K562 (cell line): ENCODE data around the gene NOX5. TPM values are rescaled to one million over a fixed set of nuclear protein-coding genes. Genes with fewer than 3 reads are reported as not detected.
A peak's percentile ranks its signal among the peaks of the same experiment; 100 is the strongest.

Experiments
- CEBPB ChIP-seq: fragments of 450-650 bp; IDR thresholded peaks from 2 replicates; pipeline ENCODE4 v1.6.1; 2016; ENCODE audit warnings: missing genetic modification characterization, missing compliant biosample characterization
- FOXJ2 ChIP-seq: fragments of 200-800 bp; sonication (Bioruptor generic); IDR thresholded peaks from 2 replicates; pipeline ENCODE4 v1.6.1; 2016; ENCODE audit warnings: missing genetic modification characterization, missing compliant biosample characterization
- FUS ChIP-seq: fragments of 200-400 bp; formaldehyde crosslinking; optimal IDR thresholded peaks from 2 replicates; pipeline ENCODE3; 2017; ENCODE audit warnings: low read depth, low read length
- HNRNPL ChIP-seq: fragments of 200-400 bp; formaldehyde crosslinking; IDR thresholded peaks from 2 replicates; pipeline ENCODE4 v1.6.1; 2017; ENCODE audit warnings: low read depth, mild to moderate bottlenecking, low read length
- KDM1A ChIP-seq, 2 experiments: fragments of 450-650 bp; IDR thresholded peaks; 2 replicates each; pipeline ENCODE4 v1.6.1; 2016; ENCODE audit warnings: mild to moderate bottlenecking in 2 of 2
- KHSRP ChIP-seq: fragments of 450-650 bp; IDR thresholded peaks from 2 replicates; pipeline ENCODE4 v1.6.1; 2017
- KLF10 ChIP-seq: fragments of 250-450 bp; sonication (Bioruptor Pico); IDR thresholded peaks from 2 replicates; pipeline ENCODE4 v1.6.1; 2021; ENCODE audit warnings: matching md5 sums
- MAX ChIP-seq: sonication (generic); formaldehyde crosslinking; IDR thresholded peaks from 2 replicates; pipeline ENCODE4 v1.9.0; 2022; ENCODE audit warnings: mild to moderate bottlenecking, missing genetic modification reagents
- NCOA4 ChIP-seq: fragments of 450-650 bp; IDR thresholded peaks from 2 replicates; pipeline ENCODE4 v1.6.1; 2018; ENCODE audit warnings: mild to moderate bottlenecking; ENCODE audit not compliant: partially characterized antibody
- NFE2L1 ChIP-seq: fragments of 450-650 bp; IDR thresholded peaks from 2 replicates; pipeline ENCODE4 v1.6.1; 2016; ENCODE audit warnings: missing genetic modification characterization, low read depth, mild to moderate bottlenecking, missing compliant biosample characterization, moderate library complexity, borderline replicate concordance
- PHB2 ChIP-seq: fragments of 450-650 bp; IDR thresholded peaks from 2 replicates; pipeline ENCODE4 v1.6.1; 2017; ENCODE audit warnings: low read depth
- POLR2G ChIP-seq: fragments of 200-400 bp; formaldehyde crosslinking; IDR thresholded peaks from 2 replicates; pipeline ENCODE4 v1.6.1; 2017; ENCODE audit warnings: low read depth, mild to moderate bottlenecking, antibody characterized with exemption, low read length, moderate library complexity
- SETDB1 ChIP-seq: IDR thresholded peaks from one replicate; pipeline ENCODE4 v1.6.1; 2012; ENCODE audit warnings: low read length, control low read depth, inconsistent platforms
- SNIP1 ChIP-seq: fragments of 450-650 bp; IDR thresholded peaks from 2 replicates; pipeline ENCODE4 v1.7.1; 2017; ENCODE audit warnings: low read depth, mild to moderate bottlenecking
- SP1 ChIP-seq: sonication (generic); formaldehyde crosslinking; IDR thresholded peaks from 2 replicates; pipeline ENCODE4 v1.8.1; 2022; ENCODE audit warnings: mild to moderate bottlenecking, missing genetic modification reagents
- SP2 ChIP-seq: IDR thresholded peaks from 2 replicates; pipeline ENCODE4 v1.6.1; 2011; ENCODE audit warnings: mild to moderate bottlenecking, low read depth, low read length, moderate library complexity; ENCODE audit not compliant: poor library complexity, severe bottlenecking; ENCODE audit errors: extremely low read depth
- TCF3 ChIP-seq: sonication (generic); formaldehyde crosslinking; IDR thresholded peaks from 2 replicates; pipeline ENCODE4 v1.4.0; 2020; ENCODE audit warnings: mild to moderate bottlenecking, missing genetic modification reagents
- ZFX ChIP-seq: sonication (generic); formaldehyde crosslinking; IDR thresholded peaks from 2 replicates; pipeline ENCODE4 v1.8.0; 2022; ENCODE audit warnings: mild to moderate bottlenecking, missing genetic modification reagents, moderate library complexity
- ZNF277 ChIP-seq: fragments of 250-450 bp; sonication (Bioruptor Pico); IDR thresholded peaks from 2 replicates; pipeline ENCODE4 v1.8.0; 2022; ENCODE audit warnings: inconsistent platforms, mild to moderate bottlenecking, moderate library complexity, borderline replicate concordance
- polyA plus RNA-seq, 8 experiments: library from polyadenylated mRNA; depleted of rRNA in 4 of 8; stranded (reverse) in 5 of 8; unstranded in 3 of 8; fragments of >200 nt; fragmentation: Nextera tagmentation in 2 of 8; fragmentation: Illumina TruSeq in 1 of 8; extraction: Ambion mirVana in 2 of 8; extraction: Trizol in 1 of 8; gene quantifications; 2 replicates each; pipeline versions ENCODE4 v1.2.1 to v1.2.3, GENCODE V29; 2011 to 2014; ENCODE audit warnings: inconsistent platforms in 1 of 8, missing spikeins in 1 of 8
- total RNA-seq, 7 experiments: library from RNA; depleted of rRNA in 6 of 7; stranded (reverse); fragments of >200 nt in 6 of 7; fragmentation: Illumina TruSeq in 2 of 7; extraction: Trizol in 2 of 7; gene quantifications; 2 replicates each; pipeline versions ENCODE4 v1.2.1 to v1.2.3, GENCODE V29; 2011 to 2021; ENCODE audit warnings: low replicate concordance in 1 of 7
- TF ChIP-seq, protein P1 (sequence below): fragments of 450-650 bp; IDR thresholded peaks from 2 replicates; pipeline ENCODE4 v1.6.1; 2016; ENCODE audit warnings: antibody characterized with exemption
- TF ChIP-seq, protein P2 (sequence below): fragments of 200-800 bp; sonication (Bioruptor generic); IDR thresholded peaks from 2 replicates; pipeline ENCODE4 v1.6.1; 2016; ENCODE audit warnings: missing genetic modification characterization, missing compliant biosample characterization
- TF ChIP-seq, protein P3 (sequence below): sonication (generic); formaldehyde crosslinking; IDR thresholded peaks from 2 replicates; pipeline ENCODE4 v1.9.0; 2022; ENCODE audit warnings: mild to moderate bottlenecking, missing genetic modification reagents

The NOX5 gene
- total and polyA plus RNA-seq, 9 of the 15 experiments (the other 6 are each of a cell fraction or from before 2014, with no cell fraction given): 0.01 TPM; not detected in 8

DNA sequence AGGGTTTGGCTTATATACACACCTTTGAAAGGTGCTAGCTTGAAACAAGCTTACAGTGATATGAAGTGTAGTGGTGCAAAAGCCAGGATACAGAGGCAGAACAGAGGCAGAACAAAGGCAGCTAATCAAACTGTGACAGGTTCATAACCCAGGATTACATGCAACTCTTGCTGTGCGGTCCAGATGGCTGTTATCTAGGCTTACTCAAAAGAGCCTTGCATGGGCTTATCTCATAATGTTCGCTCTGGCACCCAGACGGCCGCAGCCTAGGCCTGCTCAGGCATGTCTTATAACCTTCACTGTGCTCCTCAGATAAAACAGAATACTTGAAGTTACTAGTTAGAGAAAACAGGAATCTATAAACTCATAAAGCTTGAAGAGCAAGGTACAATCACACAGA, 22.8 kb upstream of the NOX5 start (continued):
- TF ChIP-seq, protein P1, sequence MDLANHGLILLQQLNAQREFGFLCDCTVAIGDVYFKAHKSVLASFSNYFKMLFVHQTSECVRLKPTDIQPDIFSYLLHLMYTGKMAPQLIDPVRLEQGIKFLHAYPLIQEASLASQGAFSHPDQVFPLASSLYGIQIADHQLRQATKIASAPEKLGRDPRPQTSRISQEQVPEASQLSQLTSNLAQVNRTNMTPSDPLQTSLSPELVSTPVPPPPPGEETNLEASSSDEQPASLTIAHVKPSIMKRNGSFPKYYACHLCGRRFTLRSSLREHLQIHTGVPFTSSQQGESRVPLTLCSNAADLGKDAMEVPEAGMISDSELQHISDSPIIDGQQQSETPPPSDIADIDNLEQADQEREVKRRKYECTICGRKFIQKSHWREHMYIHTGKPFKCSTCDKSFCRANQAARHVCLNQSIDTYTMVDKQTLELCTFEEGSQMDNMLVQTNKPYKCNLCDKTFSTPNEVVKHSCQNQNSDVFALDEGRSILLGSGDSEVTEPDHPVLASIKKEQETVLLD: peak; percentile 68; the same call in 1 of the 2 replicates
- TF ChIP-seq ZFX (CRISPR knock-in tag): peak; percentile 46
- TF ChIP-seq KDM1A (IDR thresholded peaks at IDR 0.05): peak; percentile 97 to 98
- TF ChIP-seq PHB2: peak; percentile 96
- peak; percentile 83 for TF ChIP-seq CEBPB (tag)
- peak; percentile 67 for TF ChIP-seq NCOA4
- TF ChIP-seq ZNF277 (CRISPR knock-in tag): no peak
- no peak for TF ChIP-seq FUS
- TF ChIP-seq MAX (CRISPR knock-in tag): peak; percentile 79
- TF ChIP-seq, protein P2, sequence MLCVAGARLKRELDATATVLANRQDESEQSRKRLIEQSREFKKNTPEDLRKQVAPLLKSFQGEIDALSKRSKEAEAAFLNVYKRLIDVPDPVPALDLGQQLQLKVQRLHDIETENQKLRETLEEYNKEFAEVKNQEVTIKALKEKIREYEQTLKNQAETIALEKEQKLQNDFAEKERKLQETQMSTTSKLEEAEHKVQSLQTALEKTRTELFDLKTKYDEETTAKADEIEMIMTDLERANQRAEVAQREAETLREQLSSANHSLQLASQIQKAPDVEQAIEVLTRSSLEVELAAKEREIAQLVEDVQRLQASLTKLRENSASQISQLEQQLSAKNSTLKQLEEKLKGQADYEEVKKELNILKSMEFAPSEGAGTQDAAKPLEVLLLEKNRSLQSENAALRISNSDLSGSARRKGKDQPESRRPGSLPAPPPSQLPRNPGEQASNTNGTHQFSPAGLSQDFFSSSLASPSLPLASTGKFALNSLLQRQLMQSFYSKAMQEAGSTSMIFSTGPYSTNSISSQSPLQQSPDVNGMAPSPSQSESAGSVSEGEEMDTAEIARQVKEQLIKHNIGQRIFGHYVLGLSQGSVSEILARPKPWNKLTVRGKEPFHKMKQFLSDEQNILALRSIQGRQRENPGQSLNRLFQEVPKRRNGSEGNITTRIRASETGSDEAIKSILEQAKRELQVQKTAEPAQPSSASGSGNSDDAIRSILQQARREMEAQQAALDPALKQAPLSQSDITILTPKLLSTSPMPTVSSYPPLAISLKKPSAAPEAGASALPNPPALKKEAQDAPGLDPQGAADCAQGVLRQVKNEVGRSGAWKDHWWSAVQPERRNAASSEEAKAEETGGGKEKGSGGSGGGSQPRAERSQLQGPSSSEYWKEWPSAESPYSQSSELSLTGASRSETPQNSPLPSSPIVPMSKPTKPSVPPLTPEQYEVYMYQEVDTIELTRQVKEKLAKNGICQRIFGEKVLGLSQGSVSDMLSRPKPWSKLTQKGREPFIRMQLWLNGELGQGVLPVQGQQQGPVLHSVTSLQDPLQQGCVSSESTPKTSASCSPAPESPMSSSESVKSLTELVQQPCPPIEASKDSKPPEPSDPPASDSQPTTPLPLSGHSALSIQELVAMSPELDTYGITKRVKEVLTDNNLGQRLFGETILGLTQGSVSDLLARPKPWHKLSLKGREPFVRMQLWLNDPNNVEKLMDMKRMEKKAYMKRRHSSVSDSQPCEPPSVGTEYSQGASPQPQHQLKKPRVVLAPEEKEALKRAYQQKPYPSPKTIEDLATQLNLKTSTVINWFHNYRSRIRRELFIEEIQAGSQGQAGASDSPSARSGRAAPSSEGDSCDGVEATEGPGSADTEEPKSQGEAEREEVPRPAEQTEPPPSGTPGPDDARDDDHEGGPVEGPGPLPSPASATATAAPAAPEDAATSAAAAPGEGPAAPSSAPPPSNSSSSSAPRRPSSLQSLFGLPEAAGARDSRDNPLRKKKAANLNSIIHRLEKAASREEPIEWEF (CRISPR knock-in tag): no peak
- no peak for TF ChIP-seq HNRNPL
- no peak for TF ChIP-seq SNIP1
- no peak for TF ChIP-seq POLR2G
- no peak for TF ChIP-seq SETDB1
- TF ChIP-seq KHSRP: no peak
- peak; percentile 100 for TF ChIP-seq TCF3
- TF ChIP-seq, protein P3, sequence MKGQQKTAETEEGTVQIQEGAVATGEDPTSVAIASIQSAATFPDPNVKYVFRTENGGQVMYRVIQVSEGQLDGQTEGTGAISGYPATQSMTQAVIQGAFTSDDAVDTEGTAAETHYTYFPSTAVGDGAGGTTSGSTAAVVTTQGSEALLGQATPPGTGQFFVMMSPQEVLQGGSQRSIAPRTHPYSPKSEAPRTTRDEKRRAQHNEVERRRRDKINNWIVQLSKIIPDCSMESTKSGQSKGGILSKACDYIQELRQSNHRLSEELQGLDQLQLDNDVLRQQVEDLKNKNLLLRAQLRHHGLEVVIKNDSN (CRISPR knock-in tag): no peak
- TF ChIP-seq FOXJ2 (tag): 0 out of 2 replicates have a peak, but pooled peaks have one; percentile 27
- no peak for TF ChIP-seq KLF10 (CRISPR knock-in tag)
- no peak for TF ChIP-seq SP2
- no peak for TF ChIP-seq SP1
- TF ChIP-seq NFE2L1: no peak
